GM19099 (cell line): ENCODE results near the gene BUB1B.

Source experiments
- POLR2A ChIP-seq: IDR thresholded peaks from 3 replicates; pipeline ENCODE4 v1.6.1; 2011; ENCODE audit warnings: low read depth; ENCODE audit not compliant: insufficient read length; ENCODE audit errors: extremely low read depth

Gene BUB1B

DNA sequence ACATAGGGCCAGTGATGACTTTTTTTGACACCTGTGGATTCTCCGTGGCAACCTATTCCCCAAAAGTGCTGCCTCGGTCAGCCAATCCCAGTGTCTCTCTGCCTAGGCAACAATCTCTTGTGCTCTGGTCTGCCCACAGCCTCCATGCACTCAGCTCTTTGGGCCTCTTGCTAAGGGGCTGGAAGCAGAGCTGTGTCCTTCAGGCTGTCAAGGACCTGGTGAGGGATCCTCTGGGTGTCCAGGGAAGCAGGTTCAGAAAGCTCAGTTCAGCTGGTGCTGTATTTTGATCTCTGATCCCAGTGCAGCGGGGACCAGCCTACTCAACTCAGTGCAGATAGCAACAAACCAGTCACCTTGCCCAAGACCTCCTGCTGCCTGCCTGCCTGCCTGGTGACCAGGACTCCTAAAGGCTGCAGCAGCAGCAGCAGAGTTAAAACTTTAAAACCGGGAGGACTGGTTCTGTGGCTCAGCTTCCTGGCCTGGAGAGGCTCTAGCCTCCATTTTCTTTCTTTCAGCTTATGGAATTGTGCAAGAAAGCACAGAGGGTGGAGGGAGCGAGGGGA, 84.2 kb downstream of the BUB1B start:
- no peak for TF ChIP-seq POLR2A

GRCh38 chr15:40245666-40246450, 85.0 kb downstream of the BUB1B start:
- TF ChIP-seq POLR2A = no peak

DNA sequence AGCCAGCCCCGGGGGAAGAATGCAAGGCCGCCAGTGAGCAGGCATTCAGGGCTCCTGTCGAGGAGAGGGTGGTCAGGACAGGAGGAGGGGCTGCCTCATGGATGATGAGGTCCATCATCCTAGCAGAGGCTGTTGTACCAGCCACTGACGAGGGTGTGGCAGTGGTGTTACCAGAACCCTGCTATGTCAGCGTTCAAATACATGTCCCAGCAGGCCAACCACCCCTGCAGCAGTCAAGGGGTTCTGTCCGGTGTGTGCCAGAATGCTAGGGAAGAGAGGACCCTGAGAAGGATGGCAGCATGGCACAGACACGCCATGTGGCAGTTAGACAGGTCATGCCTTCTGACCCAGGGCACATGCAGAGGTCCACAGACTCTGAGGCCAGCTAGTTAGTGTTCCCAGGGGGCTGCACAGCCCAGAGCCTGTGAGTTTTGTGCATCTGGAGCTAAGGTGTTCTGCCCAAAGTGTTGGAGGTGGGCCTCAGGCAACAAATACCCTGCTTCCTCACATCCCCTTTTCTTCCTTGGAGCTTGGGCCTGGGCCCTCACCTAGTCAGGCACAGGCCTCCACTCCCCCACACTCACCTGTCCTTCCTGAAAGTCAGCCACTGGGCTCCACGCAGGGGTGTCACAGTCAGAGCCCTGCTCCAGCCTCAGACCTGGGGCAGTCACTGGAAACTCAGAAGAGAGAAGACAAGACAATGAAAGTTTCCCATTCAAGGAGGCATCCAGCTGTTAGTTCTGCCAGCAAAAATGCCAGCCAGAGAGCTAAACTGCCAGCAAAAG, 85.8 kb downstream of the BUB1B start:
- TF ChIP-seq POLR2A = no peak

DNA sequence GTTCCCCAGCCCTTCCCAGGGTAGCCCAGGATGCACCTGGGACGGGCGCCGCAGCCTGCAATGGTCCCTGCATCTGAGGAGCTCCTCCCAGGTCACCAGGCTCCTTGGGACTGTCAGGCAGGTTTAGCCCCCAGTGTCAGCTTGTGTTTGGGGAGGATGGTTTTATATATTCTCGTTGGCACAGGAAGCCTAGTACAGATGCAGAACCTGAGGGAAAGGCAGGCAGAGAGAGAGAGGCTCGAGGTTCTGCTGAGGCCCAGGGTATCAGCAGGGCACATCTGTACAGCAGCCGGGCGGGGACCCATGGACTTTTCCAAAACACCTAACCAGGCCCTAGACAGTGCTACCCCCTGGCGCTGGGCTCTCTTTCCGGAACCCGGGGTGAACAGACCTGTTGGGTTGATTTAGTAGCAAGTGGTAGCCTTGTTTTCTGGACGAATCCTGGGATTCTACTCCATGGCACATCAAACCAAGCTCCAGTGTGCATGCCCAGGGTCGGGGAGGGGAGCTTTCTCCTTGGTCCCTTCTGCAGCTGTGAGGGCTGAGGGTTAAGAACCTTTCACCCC, 86.6 kb downstream of the BUB1B start:
- no peak for TF ChIP-seq POLR2A

GRCh38 chr15:40248006-40248783, 87.3 kb downstream of the BUB1B start:
- no peak for TF ChIP-seq POLR2A

- no peak for TF ChIP-seq POLR2A
Measured at GRCh38 chr15:40249477-40250303, 88.8 kb downstream of the BUB1B start.

DNA sequence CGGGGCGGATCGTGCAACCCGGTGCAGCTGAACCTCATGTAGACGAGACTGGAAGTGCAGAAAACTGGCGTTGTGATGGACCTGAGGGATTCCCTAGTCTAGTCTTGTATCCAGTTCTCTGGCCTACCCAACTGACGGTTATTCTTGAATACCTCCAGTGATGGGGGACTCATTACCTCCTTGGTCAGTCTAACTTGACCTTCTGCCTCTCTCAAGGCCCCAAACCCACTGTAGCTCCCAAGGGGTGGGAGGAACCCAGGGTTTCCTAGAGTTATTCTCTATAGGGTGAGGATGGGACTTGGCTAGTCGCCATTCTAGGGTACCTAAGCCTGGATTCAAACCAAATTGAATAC, 89.4 kb downstream of the BUB1B start:
- TF ChIP-seq POLR2A = no peak

- no peak for TF ChIP-seq POLR2A
Measured at GRCh38 chr15:40250771-40251483, 90.1 kb downstream of the BUB1B start.

- no peak for TF ChIP-seq POLR2A
Measured at GRCh38 chr15:40251486-40252140, 90.7 kb downstream of the BUB1B start.

GRCh38 chr15:40252141-40252437, 91.2 kb downstream of the BUB1B start:
- no peak for TF ChIP-seq POLR2A

DNA sequence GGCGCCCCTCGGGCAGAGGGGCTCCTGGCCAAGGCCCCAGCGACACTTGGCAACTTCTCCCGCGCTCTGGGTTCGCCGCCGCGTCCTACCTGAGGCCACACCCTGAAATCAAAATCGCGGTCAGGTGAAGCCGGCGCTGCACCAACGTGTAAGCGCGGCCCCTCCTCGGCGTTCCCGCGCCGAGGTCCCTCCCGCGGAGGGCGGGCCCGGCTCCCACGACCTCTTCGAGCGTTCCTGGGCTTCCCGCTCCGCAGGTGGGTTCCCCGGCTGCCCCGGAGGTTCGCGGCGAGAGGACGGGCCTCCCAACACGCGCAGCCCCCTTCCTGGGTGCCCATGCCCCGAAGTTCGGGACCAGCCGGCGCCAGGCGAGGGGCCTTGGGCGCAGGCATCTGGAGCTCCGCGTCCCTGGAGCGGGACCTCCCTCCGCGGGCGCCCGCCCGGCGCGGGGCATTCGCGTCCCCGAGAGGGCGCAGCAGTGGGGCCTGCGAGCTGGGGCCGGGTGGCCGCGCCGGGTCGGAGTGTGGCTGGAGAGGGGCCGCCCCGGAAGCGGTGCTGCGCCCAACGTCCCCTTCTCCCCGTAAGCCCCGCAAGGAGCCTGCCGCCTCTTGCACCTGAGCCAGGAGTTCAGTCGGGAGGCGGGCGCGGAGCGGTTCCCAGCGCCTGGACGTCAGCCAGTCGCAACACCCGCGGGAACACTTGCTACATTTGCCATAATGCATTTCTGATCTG, 91.7 kb downstream of the BUB1B start:
- no peak for TF ChIP-seq POLR2A

DNA sequence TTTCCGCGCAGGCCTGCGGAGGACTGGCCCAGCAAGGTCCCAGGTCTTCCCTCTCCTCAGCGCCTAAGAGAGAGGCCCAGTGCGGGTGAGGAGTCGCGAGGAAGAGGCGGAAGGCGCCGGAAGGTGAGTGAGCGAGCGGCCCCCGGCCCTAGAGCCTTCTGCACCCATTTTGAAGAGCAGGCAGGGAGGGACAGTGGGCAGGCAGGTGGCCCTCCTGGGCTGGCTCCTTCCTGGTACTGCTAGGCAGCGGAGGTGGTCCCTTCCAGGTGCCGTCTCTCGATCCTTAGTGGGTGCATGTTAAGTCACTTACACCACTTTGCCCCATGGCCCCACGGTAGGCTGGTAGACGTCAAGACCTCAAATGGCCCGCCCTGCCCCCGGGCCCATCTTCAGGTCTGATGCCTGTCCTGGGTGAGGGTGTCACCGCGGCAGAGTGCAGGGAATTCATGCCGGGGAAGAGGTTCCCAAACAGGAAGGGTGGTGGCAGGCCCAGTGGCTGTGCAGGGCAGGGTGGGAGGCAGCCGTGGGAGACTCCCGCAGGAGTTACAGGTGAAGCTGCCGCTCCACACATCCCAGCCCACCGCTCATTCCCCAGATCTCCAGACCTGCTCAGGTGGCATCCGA, 92.4 kb downstream of the BUB1B start:
- no peak for TF ChIP-seq POLR2A
